GM21515 (cell line): ENCODE measurements around the gene PLEKHG3.

Source experiments
- ATAC-seq: cut with Tn5 transposase; IDR thresholded peaks from one replicate; pipeline ENCODE4 v1.9.1; 2021; ENCODE audit not compliant: unreplicated experiment

Gene PLEKHG3

DNA sequence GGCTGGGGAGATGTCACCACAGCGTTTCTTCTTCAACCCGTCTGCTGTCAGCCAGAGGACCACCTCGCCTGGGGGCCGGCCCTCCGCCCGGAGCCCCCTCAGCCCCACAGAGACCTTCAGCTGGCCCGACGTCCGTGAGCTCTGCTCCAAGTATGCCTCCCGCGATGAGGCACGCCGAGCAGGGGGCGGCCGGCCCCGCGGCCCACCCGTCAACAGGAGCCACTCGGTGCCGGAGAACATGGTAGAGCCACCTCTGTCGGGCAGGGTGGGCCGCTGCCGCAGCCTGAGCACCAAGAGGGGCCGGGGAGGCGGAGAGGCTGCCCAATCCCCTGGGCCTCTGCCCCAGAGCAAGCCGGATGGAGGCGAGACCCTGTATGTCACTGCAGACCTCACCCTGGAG, 38.8 kb downstream of the PLEKHG3 start:
- no peak for ATAC-seq

DNA sequence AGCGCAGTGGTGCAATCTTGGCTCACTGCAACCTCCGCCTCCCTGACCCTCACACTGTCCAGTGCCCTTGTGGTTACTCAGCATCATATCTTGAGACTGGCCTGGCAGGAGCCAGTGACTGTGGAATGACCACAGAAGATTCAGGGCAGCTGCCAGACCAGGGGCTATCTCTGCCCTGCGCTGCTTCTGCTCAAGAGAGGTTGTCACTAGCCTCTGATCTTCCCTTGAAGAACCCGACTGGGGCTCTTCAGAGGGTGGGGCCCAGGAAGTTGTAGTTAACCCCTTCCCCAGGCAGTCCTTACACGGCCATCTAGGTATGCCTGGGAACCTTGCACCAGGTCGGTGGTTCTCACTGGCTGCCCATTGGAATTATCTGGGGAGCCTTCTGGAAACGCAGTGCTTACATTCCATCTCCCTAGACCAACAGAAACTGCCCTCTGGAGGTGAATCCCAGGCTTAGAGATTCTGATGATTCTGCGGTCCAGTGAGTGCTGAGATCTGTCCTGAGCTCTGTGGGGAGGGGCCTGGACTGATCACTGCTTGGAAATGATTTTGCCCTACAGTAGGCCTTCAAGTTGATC, 41.4 kb downstream of the PLEKHG3 start:
- no peak for ATAC-seq

DNA sequence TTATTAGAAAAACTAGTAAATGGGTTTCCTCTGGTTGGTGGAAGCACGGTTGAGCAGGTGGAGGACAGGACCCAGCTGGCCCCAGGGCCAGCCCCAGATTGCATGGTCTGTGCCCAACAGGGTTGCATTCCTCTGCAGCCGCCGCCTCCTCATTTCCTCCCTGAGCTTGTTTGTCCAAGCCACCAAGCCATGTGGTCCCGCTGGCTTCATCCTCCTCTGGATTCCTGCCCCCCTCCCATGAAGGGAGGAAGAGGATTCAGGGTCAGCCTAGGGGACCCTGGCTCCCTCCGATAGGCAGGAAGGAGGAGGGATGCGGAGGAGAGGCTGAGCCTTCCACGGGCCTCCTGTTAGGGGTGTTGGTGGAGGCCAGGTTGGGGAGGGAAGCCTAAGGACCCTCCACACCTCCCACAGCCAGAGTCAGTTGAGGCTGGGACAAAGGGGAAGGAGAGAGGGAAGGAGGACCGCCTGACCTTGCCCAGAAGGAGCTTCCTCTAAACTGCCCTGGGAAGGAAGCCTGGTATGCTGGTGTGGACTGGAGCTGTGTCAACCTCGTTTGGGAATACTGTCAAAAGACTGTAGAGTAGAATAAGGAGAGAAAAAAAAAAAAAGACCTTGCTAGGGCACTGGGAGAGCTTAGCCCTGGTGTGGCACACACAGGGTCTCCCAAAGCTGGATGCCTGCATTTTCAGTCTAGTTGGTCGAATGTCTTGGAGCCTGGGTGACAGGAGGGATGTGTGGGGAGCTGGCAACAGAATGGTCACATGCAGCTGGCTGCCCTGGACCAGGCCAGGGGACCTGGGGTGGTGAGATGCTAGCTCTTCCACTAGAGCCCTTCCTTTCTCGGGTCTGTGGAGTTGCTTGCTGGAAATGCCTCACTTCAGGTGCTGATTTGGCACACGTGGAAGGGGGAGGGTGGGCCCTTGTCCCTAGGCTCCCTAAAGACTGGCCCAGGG, 42.4 kb downstream of the PLEKHG3 start:
- no peak for ATAC-seq

DNA sequence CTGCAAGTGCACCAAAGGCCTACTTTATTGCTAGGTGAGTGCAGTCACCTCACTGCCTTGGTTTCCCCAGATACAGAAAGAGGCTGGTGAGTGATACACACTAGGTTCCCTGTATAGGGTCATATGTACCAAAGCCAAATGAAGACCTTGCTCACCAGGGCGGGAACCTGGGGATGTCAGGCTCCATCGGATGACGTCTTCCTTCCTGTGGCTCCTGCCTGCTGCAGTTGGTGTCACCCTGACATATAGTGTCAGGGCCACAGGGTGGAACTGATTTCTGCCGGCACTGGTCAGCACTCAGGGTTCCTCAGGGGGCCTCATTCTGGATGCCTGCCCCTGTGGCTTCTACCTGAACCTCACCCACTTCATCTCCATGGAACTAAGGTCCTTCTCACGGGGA, 43.1 kb downstream of the PLEKHG3 start:
- ATAC-seq, result no peak

DNA sequence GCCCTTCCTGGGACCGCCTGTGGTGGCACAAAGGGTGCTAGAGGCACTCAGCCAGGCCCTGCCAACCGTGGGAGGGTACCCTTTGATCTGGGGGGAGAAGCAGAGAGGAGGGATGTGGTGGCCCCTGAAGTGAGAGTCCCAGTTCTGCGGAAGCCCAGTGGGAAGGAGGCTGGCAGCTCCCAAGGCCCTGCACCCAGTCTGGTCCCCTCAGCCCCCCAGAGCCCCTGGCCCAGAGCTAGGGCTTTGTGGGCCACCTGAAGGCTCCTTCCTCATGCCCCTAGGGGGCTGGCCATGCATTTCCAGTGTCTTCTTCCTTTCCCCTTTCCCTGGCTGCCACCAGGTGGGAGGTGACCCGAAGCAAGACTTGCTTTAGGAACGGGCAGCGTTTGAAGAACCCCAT, 44.3 kb downstream of the PLEKHG3 start:
- ATAC-seq, result no peak

DNA sequence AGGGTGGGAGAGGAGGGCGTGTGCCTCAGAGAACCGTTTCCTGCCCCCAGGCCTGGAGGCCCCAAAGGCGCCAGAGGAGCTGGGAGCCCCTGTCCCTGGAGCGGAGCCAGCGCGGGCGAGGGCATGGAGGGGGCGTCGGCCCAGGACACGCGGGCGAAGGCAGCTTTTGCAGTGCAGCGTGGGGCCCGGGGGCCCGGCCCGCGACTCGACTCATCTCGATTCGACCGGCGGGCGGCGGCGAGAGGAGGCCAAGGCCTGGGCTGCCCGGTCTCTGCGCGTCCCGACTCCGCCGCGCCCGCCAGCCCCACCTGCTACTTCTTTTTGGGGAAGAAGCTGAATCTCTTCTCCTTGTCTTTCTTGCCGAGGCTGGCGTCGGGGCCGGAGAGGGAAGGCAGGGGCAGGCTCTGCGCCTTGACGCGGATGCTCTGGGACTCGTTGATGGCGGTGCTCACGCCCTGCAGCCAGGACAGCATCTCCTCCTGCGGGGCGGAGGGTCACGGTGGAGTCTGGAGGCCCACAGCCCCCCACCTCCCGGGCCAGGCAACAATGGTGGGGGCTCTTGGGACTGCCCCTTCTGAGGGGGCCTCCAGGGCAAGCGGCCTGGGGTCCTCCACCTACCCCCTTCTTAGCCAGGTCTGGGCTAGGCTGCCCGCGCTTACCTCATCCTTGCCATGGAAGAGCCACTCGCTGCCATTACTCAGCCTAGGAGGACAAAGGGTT, 44.9 kb downstream of the PLEKHG3 start:
- ATAC-seq, result no peak

DNA sequence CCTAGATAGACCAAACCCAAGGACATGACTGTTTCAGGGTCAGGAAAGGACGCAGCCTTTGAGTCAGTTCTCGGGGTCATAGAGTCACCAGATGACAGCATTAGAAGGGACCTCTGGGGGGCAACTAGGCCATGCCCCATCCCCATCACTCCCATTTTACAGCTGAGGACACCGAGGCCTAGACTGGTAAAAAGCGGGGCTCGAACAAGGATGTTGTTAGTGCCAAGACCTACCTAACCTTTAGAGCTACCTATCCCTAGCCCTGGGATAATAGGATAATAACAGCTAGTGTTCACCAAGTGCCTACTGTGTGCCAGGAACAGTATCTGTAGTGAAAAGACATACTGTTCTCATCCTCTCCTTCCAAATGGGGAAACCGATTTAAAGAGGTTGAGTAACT, 48.7 kb downstream of the PLEKHG3 start:
- ATAC-seq, result no peak

DNA sequence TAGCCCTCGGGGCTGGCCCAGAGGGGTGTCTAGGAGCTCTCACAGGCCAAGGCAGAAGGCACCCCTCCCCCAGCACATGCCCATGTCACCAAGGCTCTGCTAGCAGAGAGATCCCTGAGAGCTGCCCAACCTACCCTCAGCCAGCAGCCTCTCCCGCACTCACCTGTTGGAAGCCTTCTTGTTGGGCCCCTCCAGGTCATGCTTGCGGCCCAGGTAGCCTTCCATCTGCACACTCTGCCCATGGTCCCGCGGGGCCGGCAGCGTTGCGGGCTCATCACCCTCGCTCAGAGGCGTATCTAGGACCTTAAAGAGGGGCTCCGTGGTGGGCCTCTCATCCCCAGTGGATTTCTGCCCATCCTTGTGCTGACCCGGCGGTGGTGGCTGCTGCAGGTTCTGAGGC, 49.1 kb downstream of the PLEKHG3 start:
- ATAC-seq, result no peak

DNA sequence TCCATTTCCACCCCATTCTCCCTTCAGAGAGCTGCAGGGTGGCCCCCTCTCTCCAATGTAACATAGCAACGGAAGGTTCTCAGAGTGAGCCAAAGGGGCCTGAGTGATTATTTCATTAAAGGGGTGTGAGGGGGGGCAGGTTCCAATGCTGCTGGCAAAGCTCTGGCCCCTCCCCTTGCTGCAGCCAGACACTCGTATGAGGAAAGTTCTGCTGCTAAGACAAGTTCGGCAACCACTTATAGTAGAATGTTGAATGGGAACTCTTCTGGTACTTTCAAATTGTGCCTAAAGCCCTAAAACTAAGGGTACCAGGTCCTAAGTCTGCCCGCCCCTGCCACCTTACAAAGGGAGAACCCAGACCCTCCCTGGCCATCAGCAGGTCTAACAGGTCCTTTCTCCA, 49.8 kb downstream of the PLEKHG3 start:
- no peak for ATAC-seq

DNA sequence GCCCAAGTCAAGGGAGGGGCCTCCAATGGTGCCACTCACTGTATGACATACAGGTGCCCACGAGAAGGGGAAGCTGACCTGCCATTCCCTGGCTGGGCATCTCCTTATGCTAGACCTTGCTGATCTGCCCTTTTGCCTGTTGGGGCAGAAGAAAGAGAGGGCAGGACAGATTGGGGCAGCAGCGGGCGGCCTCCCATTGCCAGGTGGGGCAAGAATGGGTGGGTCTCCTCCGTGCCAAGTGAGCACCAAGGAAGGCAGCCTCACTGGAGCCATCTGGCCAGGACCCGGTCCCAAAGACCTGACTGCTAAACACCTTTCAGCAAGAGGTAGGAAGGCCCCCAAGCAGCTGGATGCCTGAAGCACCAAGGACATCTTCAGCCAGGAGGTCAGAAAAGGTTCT, 50.5 kb downstream of the PLEKHG3 start:
- ATAC-seq, result no peak

DNA sequence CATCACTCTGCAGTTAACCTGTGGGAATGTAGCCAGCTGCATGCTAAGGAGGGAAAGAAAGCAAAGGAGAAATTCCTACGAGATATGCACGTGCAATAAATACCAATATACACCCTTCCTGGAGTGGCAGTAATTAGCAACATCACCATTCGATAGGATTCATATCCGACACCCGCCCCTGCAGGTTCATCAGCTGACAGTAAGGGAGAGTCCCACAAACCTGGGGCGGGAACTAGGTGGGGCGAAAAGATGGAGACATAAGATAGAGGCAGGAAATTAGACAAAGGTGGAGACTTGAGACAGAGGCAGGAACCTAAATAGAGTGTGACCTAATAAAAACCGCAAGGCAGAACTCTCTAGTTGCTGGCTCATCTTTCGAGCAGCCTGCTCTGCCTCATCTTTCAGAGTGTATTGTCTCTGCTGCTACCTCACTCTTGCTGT, 51.6 kb downstream of the PLEKHG3 start:
- no peak for ATAC-seq

DNA sequence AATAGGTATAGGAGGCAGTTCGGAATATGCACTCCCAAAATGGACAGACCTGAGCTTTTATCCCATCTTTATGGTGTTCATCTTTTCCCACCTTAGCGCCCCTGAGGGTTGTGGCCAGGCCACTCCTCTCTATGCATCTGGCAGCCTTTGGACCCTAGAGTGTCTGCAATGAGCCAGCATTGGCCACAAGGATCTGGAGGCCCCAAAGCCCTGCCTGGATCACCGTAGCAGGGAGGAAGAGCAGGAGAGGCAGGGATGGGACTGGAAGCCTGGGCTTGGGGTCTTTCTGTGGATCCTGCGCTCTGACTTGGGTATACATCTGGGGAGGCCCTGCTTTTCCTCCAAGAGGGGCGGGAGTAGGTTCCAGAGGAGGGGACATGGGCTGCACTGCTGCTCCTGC, 52.5 kb downstream of the PLEKHG3 start:
- no peak for ATAC-seq

DNA sequence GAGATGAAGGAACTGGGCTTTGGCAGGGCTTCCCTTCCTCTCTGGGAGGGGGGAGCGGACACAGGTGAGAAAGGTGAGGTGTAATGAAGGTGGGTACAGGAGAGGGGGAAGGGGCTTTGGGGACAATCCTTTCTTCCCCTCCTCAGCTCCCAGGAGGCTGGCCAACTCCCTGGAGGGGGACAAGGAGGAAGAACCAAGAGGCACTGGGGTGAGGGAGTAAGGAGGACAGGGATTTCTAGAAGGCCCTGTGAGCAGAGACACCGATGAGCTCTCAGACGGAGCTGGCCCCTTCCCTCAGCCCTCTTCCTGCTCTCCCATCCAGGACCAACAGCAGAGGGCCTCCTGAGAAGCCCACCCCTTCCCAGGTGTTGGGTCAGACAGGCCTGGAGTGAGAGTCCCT, 53.4 kb downstream of the PLEKHG3 start:
- ATAC-seq, result no peak

DNA sequence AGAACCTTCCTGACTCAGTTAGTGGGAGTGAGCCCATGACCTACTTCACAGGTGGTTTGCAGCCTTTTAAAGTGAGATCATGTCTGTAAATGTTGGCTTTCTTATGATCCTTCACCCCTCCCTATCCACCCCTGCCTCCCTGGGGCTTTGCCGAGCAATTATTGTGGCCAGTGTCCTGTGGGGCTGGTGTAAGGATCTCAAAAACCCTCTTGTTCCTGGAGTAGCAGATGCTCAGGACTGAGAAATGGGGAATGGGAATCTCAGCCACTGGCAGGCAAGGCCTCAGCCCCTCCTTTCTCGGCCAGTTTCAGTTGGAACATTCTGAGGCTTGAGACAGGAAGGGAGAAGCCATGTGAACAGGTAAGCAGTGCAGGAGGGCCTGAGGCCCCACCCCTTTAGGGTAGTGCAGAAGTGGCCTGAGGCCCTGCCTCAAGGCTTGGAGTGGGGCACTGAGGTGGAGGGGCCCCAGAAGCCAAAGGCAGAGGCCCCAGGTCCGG, 53.8 kb downstream of the PLEKHG3 start:
- no peak for ATAC-seq

DNA sequence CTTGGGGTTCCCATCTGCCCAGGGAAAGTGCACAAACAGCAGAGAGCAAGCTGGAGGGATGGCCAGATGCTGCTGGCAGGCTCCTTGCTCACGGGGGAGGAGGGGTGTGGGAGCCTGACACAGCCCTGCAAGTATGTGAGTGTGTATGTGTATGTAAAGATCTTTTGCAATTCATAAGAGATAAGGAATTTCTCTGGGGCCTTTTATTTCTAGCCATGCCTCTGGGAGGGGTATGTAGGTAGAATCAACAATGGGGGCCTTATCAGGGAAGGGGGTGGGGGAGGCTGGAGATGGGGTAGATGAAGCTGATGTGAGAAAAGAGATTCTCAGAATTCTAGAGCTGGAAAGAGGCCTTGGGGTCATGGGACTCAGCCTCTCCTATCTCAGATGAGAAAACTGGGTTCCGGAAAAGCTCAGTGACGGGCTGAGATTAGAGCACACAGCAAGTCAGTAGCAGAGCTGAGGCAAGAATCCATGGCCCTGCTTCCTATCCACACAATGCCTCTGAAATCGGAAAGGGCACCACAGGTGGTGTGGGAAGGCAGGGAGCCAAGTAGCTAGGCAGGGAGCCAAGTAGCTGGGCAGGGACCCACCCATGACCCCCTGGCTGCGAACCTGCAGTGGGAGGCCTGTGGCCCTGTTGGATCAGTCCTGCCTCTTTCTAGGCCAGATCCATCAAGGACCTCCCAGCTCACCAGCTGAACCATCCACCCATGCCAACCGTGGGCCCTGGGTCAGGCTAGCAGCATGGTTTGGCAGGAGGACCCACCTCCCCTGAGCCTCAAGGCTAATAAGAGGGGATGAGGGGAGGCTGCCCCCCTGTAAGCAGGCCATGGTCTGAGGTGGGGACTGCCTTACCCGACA, 54.7 kb downstream of the PLEKHG3 start:
- ATAC-seq, result no peak

DNA sequence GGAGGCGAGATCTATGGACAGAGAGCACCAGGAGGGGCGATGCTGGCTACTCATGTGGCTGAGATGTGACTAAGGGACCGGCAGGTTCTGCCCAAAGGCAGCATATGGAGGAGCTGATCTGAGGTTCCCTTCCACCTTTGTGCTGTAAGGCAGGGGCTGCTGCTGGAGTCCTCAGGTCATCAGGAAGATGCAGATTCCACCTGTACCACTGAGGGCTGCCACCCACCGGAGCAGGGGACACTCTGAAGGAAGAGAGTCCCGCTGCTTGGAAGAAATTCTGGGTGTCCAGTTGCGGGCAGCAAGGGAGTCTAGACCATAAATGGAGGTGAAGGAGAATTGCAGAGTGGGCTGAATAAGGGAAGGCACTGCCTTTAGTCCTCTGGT, 55.3 kb downstream of the PLEKHG3 start:
- no peak for ATAC-seq

DNA sequence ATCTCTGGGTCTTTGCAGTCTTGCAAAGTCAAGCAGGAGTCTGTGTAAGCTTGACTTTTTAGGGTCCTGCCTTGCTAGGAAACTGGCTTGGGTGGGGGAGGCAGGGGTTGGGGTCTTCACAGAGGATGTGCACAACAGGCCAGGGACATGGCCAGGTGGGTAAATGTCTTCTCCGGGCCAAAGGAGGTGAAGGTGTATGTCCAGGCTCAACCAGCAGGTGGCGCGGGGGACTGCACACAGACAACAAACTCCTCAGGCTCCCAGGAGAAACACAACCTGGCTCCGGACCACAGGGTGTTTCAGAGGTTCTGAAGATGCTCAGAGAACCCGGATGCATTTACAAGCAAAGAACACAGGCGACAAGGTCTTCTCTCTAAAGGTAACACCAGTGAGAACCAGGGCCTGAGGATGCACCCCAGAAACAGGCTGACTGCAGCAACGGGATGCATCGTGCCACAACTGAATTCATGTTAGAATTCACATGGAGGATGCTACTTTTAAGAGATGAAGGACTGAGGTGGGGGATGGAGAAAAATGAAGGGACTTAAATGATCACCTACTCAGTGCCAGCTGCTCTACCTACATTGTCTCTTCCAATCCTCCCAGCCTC, 56.0 kb downstream of the PLEKHG3 start:
- ATAC-seq, result no peak

DNA sequence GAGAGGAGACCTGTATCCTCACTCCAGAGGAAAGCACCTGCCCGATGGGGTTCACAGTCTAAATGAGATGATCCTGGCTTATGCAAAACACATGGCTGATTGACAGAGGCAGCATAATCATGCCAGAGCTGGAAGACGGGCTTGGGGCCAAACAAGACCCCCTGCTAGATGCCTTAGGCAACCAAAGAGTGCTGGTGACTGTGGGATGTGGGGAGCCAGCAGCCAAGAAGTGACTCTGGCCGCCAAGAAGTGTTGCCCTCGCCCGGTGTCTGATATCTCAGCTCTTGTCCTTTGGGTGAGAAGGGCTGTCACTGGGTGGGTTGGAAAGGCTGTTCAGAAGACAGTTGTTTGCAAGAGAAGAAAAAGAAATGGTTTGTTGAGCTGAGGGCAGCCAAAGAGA, 56.7 kb downstream of the PLEKHG3 start:
- ATAC-seq, result no peak

DNA sequence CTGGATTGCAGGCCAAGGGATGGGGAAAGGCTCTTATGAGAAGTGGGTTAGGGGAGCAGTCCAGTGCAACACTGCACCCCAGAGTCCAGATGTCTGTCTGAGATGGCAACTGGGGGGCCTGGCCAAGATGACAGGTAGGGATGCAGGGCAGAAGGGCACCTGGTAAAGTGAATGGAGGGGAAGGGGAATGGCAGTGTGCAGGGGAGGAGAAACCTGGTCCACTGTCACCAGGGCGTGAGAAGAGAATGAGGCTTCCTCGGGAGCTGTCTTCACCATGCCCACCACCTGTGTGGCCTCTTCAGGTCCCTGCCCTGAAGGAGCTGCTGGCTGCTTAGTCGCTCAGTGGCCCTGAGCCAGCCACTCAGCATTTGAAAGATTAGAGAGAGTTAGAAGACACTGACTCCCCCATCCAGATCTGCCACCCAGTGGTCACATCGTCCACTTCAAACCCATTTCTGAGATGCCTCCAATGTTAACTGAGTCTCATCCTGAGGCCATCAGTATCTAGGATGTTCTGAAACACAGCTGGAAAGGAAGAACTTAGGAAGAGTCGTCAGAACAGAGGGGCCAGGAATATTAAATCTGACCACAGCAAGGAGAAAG, 57.3 kb downstream of the PLEKHG3 start:
- ATAC-seq, result no peak
